SU-DHL-6 (cell line): ENCODE results near the gene HIVEP3.

Experiments used
- EZH2phosphoT487 ChIP-seq: fragments of 200-600 bp; sonication (generic), shearing (Covaris generic); conservative IDR thresholded peaks from 2 replicates; pipeline ENCODE4 v1.6.1; 2018; ENCODE audit warnings: mild to moderate bottlenecking, antibody characterized with exemption, low read length, moderate library complexity, mixed read lengths
- TF ChIP-seq, protein P1 (sequence below): fragments of 200-600 bp; sonication (generic); IDR thresholded peaks from one replicate; pipeline ENCODE4 v1.5.1; 2017; ENCODE audit warnings: antibody characterized with exemption, mild to moderate bottlenecking, low read length, moderate library complexity; ENCODE audit not compliant: insufficient read depth, poor library complexity, severe bottlenecking

GRCh38 chr1:41722184-41722583 is 196.5 kb downstream of the HIVEP3 start:
- TF ChIP-seq, protein P1, sequence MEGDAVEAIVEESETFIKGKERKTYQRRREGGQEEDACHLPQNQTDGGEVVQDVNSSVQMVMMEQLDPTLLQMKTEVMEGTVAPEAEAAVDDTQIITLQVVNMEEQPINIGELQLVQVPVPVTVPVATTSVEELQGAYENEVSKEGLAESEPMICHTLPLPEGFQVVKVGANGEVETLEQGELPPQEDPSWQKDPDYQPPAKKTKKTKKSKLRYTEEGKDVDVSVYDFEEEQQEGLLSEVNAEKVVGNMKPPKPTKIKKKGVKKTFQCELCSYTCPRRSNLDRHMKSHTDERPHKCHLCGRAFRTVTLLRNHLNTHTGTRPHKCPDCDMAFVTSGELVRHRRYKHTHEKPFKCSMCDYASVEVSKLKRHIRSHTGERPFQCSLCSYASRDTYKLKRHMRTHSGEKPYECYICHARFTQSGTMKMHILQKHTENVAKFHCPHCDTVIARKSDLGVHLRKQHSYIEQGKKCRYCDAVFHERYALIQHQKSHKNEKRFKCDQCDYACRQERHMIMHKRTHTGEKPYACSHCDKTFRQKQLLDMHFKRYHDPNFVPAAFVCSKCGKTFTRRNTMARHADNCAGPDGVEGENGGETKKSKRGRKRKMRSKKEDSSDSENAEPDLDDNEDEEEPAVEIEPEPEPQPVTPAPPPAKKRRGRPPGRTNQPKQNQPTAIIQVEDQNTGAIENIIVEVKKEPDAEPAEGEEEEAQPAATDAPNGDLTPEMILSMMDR = no peak
- TF ChIP-seq EZH2phosphoT487 = no peak
